Measurements from ENCODE around the gene SLU7.
A peak's percentile ranks its signal among the peaks of the same experiment; 100 is the strongest.

The SLU7 gene

DNA sequence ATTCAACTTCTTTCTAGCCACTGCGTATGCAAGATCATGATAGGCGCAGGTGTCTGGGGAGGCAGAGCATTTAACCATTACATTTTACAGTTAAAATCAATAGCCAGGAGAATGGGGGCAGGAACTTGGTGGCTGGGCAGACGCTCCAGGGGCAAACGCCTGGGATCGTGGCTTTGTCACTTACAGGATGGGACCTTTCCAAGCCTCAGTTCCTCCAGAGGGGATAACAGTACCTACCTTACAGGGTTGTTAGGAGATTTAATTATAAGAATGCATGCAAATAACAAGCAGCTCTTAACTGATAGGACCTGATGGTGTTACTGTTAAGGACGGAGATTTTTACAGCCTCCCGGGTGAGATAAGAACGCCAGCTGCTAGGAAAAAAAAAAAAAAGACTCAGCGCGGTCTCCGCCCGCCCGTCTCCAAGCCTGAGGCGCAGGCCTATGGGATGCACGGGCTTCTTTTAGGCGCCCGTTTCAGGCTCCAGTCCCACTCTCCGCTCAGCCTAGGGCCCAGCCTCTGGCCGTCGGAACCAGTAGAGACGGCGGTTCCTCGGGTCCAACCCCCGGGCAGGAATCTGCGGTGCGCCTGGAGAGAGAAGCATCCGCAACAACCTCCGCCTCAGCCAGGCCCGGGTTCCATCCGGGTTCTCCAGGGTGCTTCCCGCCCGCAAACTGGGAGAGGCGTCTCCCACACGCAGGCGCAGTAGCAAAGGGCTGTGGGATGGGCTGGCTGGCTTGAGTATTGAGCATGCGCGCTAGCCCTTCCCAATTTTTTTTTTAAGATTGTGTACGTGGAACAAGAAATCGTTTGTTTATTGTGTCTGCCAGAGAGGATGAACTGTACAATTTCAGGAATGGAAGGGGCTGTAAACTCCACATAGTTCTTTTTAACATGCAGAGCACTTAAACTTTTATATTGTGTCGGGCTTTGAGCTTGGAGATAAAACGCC is 19.2 kb downstream of the SLU7 start, which contains the start of gene FAM200C:
FAM200C (minus strand) TSS at position 653 of the 952 bp plus-strand sequence. CDS start 4,564 bp downstream, outside the sequence.
- peaks cover 30% of the 10 kb centered on the region for H3K36me3 ChIP-seq (ENCODE audit: control insufficient read depth, insufficient read depth, low read length)
- H3K27me3 ChIP-seq (ENCODE audit: control insufficient read depth, insufficient read depth, low read length): no peaks in the 10 kb centered on the region
- H3K4me1 ChIP-seq (ENCODE audit: control insufficient read depth, insufficient read depth, low read length): peaks cover 5% of the 10 kb centered on the region
- H3K4me3 ChIP-seq (ENCODE audit: low read depth, low read length): peak within 1 kb of the TSS; percentile 80
- peak within 1 kb of the TSS; percentile 96 for H3K27ac ChIP-seq (ENCODE audit: low read depth, low read length)
- no peaks in the 10 kb centered on the region for H3K9me3 ChIP-seq (ENCODE audit: control insufficient read depth, insufficient read depth, low read depth, low read length)
- peak within 1 kb of the TSS; percentile 96 for H3K9ac ChIP-seq (ENCODE audit: low read length)

DNA sequence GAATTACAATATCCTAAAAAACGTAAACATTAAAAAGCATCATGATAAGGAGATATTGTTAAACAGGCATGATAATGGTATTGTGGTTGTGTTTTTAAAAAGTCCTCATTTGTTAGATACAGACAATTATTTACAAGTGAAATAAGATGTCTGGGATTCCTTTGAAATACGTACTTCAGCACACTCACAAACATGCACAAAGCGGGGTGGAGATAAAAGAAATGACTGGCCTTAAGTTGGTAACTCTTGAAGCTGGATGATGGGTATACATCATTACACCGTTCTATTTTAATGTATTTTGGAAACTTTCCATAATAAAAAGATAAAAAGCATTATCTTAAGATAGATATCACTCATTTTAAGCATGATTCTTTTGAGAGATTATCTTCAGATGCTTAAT is 20.1 kb downstream of the SLU7 start:
- Histone ChIP-seq H3K36me3 (ENCODE audit: control insufficient read depth, insufficient read depth, low read length) (peaks cover 21% of the 10 kb centered on the region), H3K27ac (ENCODE audit: low read depth, low read length) (no peak overlapping the region; the same call in 1 of the 2 replicates), H3K27me3 (ENCODE audit: control insufficient read depth, insufficient read depth, low read length) (no peaks in the 10 kb centered on the region), H3K9me3 (ENCODE audit: control insufficient read depth, insufficient read depth, low read depth, low read length) (no peaks in the 10 kb centered on the region), H3K9ac (ENCODE audit: low read length) (peak overlapping the region; percentile 96), H3K4me1 (ENCODE audit: control insufficient read depth, insufficient read depth, low read length) (peaks cover 5% of the 10 kb centered on the region), H3K4me3 (ENCODE audit: low read depth, low read length) (peak overlapping the region; percentile 80)

DNA sequence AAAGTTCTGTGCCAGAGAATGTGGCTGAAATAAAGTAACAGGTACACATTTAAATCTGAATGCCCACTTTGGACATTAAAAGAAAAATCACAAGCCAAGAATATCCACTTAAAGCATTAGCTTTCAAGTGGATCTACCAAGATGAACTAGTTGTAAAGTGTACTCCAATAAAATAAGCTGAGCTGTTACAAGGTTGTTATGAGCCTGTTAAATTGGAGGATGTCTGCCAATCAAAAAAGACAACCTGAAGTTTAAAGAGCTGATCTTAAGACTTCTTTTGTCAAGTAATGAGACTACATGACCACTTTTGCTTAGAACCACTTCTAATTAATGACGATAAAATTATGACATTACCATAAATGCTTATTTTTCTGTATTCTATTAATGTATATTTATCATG is 21.4 kb downstream of the SLU7 start:
- peaks cover 5% of the 10 kb centered on the region for H3K4me1 ChIP-seq (ENCODE audit: control insufficient read depth, insufficient read depth, low read length)
- no peak overlapping the region for H3K4me3 ChIP-seq (ENCODE audit: low read depth, low read length)
- no peak overlapping the region for H3K27ac ChIP-seq (ENCODE audit: low read depth, low read length)
- no peak overlapping the region for H3K9ac ChIP-seq (ENCODE audit: low read length)
- H3K27me3 ChIP-seq (ENCODE audit: control insufficient read depth, insufficient read depth, low read length): no peaks in the 10 kb centered on the region
- H3K36me3 ChIP-seq (ENCODE audit: control insufficient read depth, insufficient read depth, low read length): peaks cover 12% of the 10 kb centered on the region; the same call in 1 of the 2 replicates
- no peaks in the 10 kb centered on the region for H3K9me3 ChIP-seq (ENCODE audit: control insufficient read depth, insufficient read depth, low read depth, low read length)

DNA sequence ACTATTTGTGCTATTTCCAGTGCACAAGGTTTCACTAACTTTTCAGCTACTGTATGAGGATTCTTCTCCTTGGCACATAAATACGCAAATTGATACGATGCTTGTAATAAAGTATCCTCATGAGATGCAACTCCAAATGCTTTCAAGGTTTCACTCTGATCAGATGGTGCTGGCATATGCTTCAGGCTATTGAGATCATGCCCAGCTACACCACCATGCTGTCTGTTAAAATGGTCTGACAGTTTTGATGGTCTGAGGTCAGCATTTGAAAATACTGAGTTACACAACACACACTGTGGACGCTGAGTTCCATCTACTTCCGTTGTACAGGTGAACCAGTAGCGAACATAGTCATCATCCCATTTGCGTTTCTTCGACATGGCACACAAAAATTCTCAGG is 23.8 kb downstream of the SLU7 start:
- H3K4me1 ChIP-seq (ENCODE audit: control insufficient read depth, insufficient read depth, low read length): peaks cover 5% of the 10 kb centered on the region
- H3K9me3 ChIP-seq (ENCODE audit: control insufficient read depth, insufficient read depth, low read depth, low read length): no peaks in the 10 kb centered on the region
- no peak overlapping the region for H3K27ac ChIP-seq (ENCODE audit: low read depth, low read length)
- no peaks in the 10 kb centered on the region for H3K36me3 ChIP-seq (ENCODE audit: control insufficient read depth, insufficient read depth, low read length)
- no peak overlapping the region for H3K9ac ChIP-seq (ENCODE audit: low read length)
- no peak overlapping the region for H3K4me3 ChIP-seq (ENCODE audit: low read depth, low read length)
- H3K27me3 ChIP-seq (ENCODE audit: control insufficient read depth, insufficient read depth, low read length): no peaks in the 10 kb centered on the region

DNA sequence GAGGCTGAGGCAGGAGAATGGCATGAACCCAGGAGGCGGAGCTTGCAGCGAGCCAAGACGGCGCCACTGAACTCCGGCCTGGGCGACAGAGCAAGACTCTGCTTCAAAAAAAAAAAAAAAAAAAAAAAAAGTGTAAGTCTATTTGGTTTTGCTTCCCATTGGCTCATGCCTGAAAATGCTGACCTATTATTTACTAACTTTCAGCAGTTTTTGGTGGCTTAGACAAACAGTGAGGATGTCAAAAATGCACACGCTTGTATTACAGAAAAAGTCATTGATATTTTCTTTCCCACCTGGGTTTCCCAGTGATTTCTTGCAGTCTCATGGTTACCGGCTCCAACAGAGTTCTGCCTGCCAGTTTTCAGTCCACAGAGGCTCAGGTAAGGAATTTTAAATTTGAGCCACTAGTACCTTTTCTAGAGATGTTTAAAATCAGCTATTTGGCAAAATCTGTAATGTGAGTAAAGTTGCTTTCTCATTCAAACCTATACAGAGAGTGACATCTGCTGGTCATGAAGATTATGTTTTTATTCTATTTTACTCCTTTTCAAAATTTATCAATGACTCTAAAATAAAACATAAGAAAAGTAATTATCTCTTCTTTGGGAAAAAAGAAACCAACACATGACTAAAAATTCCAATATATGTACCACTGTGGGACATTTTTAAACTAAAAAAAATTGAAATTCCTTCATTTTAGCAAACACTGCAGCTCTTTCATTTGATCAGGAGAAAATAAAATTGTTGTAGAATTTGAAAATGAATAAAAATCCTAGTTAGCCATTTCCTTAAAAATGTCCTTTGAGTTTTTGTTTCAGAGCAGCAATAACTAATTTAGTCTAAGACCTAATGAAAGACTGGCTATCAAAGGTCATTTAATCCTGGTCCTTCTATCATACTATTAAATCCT is 27.8 kb downstream of the SLU7 start:
- Histone ChIP-seq H3K27ac (ENCODE audit: low read depth, low read length) (no peak overlapping the region), H3K27me3 (ENCODE audit: control insufficient read depth, insufficient read depth, low read length) (no peaks in the 10 kb centered on the region), H3K4me3 (ENCODE audit: low read depth, low read length) (no peak overlapping the region), H3K9me3 (ENCODE audit: control insufficient read depth, insufficient read depth, low read depth, low read length) (peaks cover 10% of the 10 kb centered on the region; the same call in 1 of the 2 replicates), H3K4me1 (ENCODE audit: control insufficient read depth, insufficient read depth, low read length) (no peaks in the 10 kb centered on the region), H3K36me3 (ENCODE audit: control insufficient read depth, insufficient read depth, low read length) (no peaks in the 10 kb centered on the region), H3K9ac (ENCODE audit: low read length) (no peak overlapping the region)

DNA sequence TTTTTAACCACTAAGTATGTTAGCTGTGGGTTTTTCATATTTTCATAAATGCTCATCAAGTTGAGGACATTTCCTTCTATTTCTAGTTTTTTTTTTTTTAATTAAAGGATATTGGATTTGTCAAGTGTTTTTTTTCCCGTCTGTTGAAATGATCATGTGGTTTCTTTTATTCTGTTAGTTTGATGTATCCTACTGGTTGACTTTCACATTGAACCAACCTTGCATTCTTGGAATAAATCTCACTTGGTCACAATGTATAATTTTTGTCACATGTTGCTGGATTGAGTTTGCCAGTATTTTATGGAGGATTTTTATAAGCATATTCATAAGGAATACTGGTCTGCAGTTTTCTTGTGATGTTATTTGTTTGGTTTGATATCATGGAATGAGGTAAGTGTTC is 31.4 kb downstream of the SLU7 start:
- Histone ChIP-seq H3K27me3 (ENCODE audit: control insufficient read depth, insufficient read depth, low read length) (no peaks in the 10 kb centered on the region), H3K9ac (ENCODE audit: low read length) (no peak overlapping the region), H3K4me3 (ENCODE audit: low read depth, low read length) (no peak overlapping the region), H3K36me3 (ENCODE audit: control insufficient read depth, insufficient read depth, low read length) (no peaks in the 10 kb centered on the region), H3K27ac (ENCODE audit: low read depth, low read length) (no peak overlapping the region), H3K9me3 (ENCODE audit: control insufficient read depth, insufficient read depth, low read depth, low read length) (peaks cover 10% of the 10 kb centered on the region; the same call in 1 of the 2 replicates), H3K4me1 (ENCODE audit: control insufficient read depth, insufficient read depth, low read length) (no peaks in the 10 kb centered on the region)

DNA sequence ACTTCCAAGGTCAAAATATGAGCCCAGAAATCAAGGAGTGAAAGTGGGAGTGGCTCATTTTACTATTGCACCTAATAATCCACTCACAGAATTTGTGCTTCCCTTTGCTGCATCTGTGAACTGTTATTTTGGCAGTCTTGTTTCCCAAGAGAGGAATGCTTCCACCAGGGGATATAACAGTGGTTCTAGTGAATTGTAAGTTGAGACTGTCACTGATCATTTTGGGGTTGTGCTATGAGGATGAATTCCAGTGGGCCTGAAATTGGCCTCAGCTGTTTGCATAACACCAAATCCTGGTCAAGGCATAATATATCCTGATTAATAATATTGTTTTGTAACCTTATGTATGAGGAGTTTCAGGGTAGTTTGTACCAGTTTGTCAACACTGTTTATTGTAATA is 33.4 kb downstream of the SLU7 start:
- Histone ChIP-seq H3K9ac (ENCODE audit: low read length) (no peak overlapping the region), H3K27me3 (ENCODE audit: control insufficient read depth, insufficient read depth, low read length) (no peaks in the 10 kb centered on the region), H3K9me3 (ENCODE audit: control insufficient read depth, insufficient read depth, low read depth, low read length) (peaks cover 10% of the 10 kb centered on the region; the same call in 1 of the 2 replicates), H3K4me1 (ENCODE audit: control insufficient read depth, insufficient read depth, low read length) (no peaks in the 10 kb centered on the region), H3K27ac (ENCODE audit: low read depth, low read length) (no peak overlapping the region), H3K4me3 (ENCODE audit: low read depth, low read length) (no peak overlapping the region), H3K36me3 (ENCODE audit: control insufficient read depth, insufficient read depth, low read length) (no peaks in the 10 kb centered on the region)

DNA sequence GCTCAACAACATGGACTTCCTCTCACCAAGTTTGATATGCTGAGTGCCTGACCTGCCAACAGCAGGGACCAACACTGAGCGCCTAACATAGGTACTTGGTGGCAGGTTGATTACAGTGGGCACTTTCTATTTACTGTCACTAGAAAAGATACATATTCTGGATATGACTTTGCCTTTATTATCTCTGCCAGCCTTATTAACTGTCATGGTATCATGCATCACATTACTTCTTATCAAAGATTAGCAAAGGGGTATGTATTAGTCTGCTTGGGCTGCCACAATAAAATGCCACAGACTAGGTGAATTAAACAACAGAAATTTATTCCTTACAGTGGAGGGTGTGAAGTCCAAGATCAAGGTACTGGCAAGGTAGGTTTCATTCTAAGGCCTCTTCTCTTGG is 34.2 kb downstream of the SLU7 start:
- Histone ChIP-seq H3K9me3 (ENCODE audit: control insufficient read depth, insufficient read depth, low read depth, low read length) (peaks cover 10% of the 10 kb centered on the region; the same call in 1 of the 2 replicates), H3K36me3 (ENCODE audit: control insufficient read depth, insufficient read depth, low read length) (no peaks in the 10 kb centered on the region), H3K9ac (ENCODE audit: low read length) (no peak overlapping the region), H3K27me3 (ENCODE audit: control insufficient read depth, insufficient read depth, low read length) (no peaks in the 10 kb centered on the region), H3K4me3 (ENCODE audit: low read depth, low read length) (no peak overlapping the region), H3K4me1 (ENCODE audit: control insufficient read depth, insufficient read depth, low read length) (no peaks in the 10 kb centered on the region), H3K27ac (ENCODE audit: low read depth, low read length) (no peak overlapping the region)

DNA sequence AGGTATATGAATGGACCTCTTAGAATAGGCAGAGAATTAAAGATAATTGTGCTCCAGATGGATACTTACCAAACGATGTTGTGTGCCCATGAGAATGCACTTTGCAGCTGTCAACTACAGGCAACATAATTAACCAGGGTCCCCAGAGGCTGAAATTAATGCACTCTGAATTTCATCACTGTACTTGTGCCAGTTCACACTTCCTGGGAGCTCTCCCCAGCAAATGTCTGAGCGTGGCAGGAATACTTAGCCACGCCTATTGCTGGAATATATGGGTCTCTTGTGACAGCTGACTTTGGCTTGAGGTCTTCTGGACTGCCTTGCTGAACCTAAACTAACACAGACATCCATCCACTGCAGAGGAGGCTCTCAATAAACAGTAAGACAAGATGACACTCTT is 36.5 kb downstream of the SLU7 start:
- Histone ChIP-seq H3K27me3 (ENCODE audit: control insufficient read depth, insufficient read depth, low read length) (no peaks in the 10 kb centered on the region), H3K9me3 (ENCODE audit: control insufficient read depth, insufficient read depth, low read depth, low read length) (peaks cover 6% of the 10 kb centered on the region; the same call in 1 of the 2 replicates), H3K4me3 (ENCODE audit: low read depth, low read length) (no peak overlapping the region), H3K36me3 (ENCODE audit: control insufficient read depth, insufficient read depth, low read length) (no peaks in the 10 kb centered on the region), H3K4me1 (ENCODE audit: control insufficient read depth, insufficient read depth, low read length) (no peaks in the 10 kb centered on the region), H3K27ac (ENCODE audit: low read depth, low read length) (no peak overlapping the region), H3K9ac (ENCODE audit: low read length) (no peak overlapping the region)

DNA sequence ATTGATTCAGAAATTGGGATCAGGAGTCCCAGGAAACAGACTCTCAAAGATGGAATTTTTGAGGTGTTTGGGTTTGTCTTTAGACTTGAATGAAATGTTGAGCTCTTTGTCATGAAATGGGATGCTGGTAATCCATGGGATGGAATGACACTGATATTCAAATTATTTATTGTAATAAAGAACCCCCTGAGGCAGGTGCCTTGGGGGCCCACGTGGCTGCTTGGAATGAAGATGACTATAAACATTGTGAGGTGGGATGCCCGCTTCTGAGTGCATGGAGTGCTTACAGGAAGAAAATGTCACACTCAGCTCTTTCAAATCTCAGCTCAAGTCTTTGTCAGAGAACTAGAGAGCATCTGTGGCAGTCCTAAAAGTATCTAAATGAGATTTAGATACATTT is 38.8 kb downstream of the SLU7 start:
- H3K27ac ChIP-seq (ENCODE audit: low read depth, low read length): no peak overlapping the region
- H3K4me1 ChIP-seq (ENCODE audit: control insufficient read depth, insufficient read depth, low read length): no peaks in the 10 kb centered on the region
- H3K36me3 ChIP-seq (ENCODE audit: control insufficient read depth, insufficient read depth, low read length): no peaks in the 10 kb centered on the region
- H3K9me3 ChIP-seq (ENCODE audit: control insufficient read depth, insufficient read depth, low read depth, low read length): no peaks in the 10 kb centered on the region
- H3K9ac ChIP-seq (ENCODE audit: low read length): no peak overlapping the region
- H3K4me3 ChIP-seq (ENCODE audit: low read depth, low read length): no peak overlapping the region
- 0 out of 2 replicates have a peak, but pooled peaks cover 3% of the 10 kb centered on the region for H3K27me3 ChIP-seq (ENCODE audit: control insufficient read depth, insufficient read depth, low read length)

Data from HUES6 (cell line).